HepG2 (cell line): Measurements from ENCODE around the gene CPT1B. TPM values are rescaled to one million over a fixed set of nuclear protein-coding genes. Genes with fewer than 3 reads are reported as not detected.

Source experiments
- ARID4A ChIP-seq: sonication (generic); formaldehyde crosslinking; IDR thresholded peaks from 2 replicates; pipeline ENCODE4 v1.5.0; 2020; ENCODE audit warnings: mild to moderate bottlenecking, missing genetic modification reagents, borderline replicate concordance
- ARNT2 ChIP-seq: sonication (generic); formaldehyde crosslinking; IDR thresholded peaks from 2 replicates; pipeline ENCODE4 v1.8.0; 2022; ENCODE audit warnings: mild to moderate bottlenecking, low read depth, missing genetic modification reagents, moderate library complexity
- CREBL2 ChIP-seq: sonication (generic); formaldehyde crosslinking; IDR thresholded peaks from 2 replicates; pipeline ENCODE4 v1.8.1; 2023; ENCODE audit warnings: missing genetic modification reagents, mild to moderate bottlenecking, borderline replicate concordance
- HNRNPK ChIP-seq: fragments of 200-400 bp; formaldehyde crosslinking; IDR thresholded peaks from 2 replicates; pipeline ENCODE4 v1.6.1; 2018; ENCODE audit warnings: low read length, low read depth, moderate library complexity, mild to moderate bottlenecking; ENCODE audit not compliant: poor library complexity, severe bottlenecking
- NRL ChIP-seq: sonication (generic); formaldehyde crosslinking; IDR thresholded peaks from 2 replicates; pipeline ENCODE4 v1.5.0; 2020; ENCODE audit warnings: missing genetic modification reagents, mild to moderate bottlenecking, moderate library complexity, borderline replicate concordance
- POLR2G ChIP-seq: fragments of 200-400 bp; formaldehyde crosslinking; IDR thresholded peaks from 2 replicates; pipeline ENCODE4 v1.6.1; 2018; ENCODE audit warnings: mild to moderate bottlenecking, low read depth, low read length, moderate library complexity
- RBAK ChIP-seq: sonication (generic); formaldehyde crosslinking; IDR thresholded peaks from 2 replicates; pipeline ENCODE4 v1.5.1; 2020; ENCODE audit warnings: mild to moderate bottlenecking, missing genetic modification reagents
- RFXAP ChIP-seq: sonication (generic); formaldehyde crosslinking; IDR thresholded peaks from 2 replicates; pipeline ENCODE4 v1.4.0; 2020; ENCODE audit warnings: missing genetic modification reagents, borderline replicate concordance
- SAP130 ChIP-seq: IDR thresholded peaks from 2 replicates; pipeline ENCODE4 v1.6.1; 2016; ENCODE audit warnings: low read depth
- TCF12 ChIP-seq, 2 experiments: fragments of 450-650 bp in 1 of 2; sonication (generic) in 1 of 2; formaldehyde crosslinking in 1 of 2; IDR thresholded peaks; 2 replicates each; pipeline versions ENCODE4 v1.6.1 to v1.8.0; 2017 to 2022; ENCODE audit warnings: antibody characterized with exemption in 1 of 2, mild to moderate bottlenecking in 1 of 2, missing genetic modification reagents in 1 of 2, moderate library complexity in 1 of 2
- THAP11 ChIP-seq: IDR thresholded peaks from 2 replicates; pipeline ENCODE4 v1.6.1; 2016; ENCODE audit warnings: missing biosample characterization, missing genetic modification reagents
- ZFP90 ChIP-seq: sonication (generic); formaldehyde crosslinking; IDR thresholded peaks from 2 replicates; pipeline ENCODE4 v1.8.0; 2022; ENCODE audit warnings: missing genetic modification reagents, mild to moderate bottlenecking, inconsistent platforms, borderline replicate concordance
- ZNF18 ChIP-seq: sonication (generic); formaldehyde crosslinking; IDR thresholded peaks from 2 replicates; pipeline ENCODE4 v1.8.0; 2022; ENCODE audit warnings: mild to moderate bottlenecking, missing genetic modification reagents; ENCODE audit not compliant: insufficient replicate concordance
- polyA plus RNA-seq, 8 experiments: library from polyadenylated mRNA; depleted of rRNA in 3 of 8; stranded (reverse) in 7 of 8; unstranded in 1 of 8; fragments of >200 nt; fragmentation: Illumina TruSeq in 4 of 8; extraction: Trizol in 4 of 8; gene quantifications; 2 replicates each; pipeline versions ENCODE4 v1.2.1 to v1.2.3, GENCODE V29; 2011 to 2016; ENCODE audit warnings: low read depth in 4 of 8, missing spikeins in 1 of 8, mixed read lengths in 1 of 8; ENCODE audit not compliant: insufficient read depth in 1 of 8
- total RNA-seq, 5 experiments: library from RNA; depleted of rRNA; stranded (reverse); fragments of >200 nt; fragmentation: Illumina TruSeq; extraction: Trizol; gene quantifications; 2 replicates each; pipeline ENCODE4 v1.2.3, GENCODE V29; 2016; ENCODE audit warnings: low read depth in 1 of 5
- TF ChIP-seq, protein P1 (sequence below): sonication (generic); formaldehyde crosslinking; IDR thresholded peaks from 2 replicates; pipeline ENCODE4 v1.4.0; 2020; ENCODE audit warnings: missing genetic modification reagents
- TF ChIP-seq, protein P2 (sequence below): sonication (generic); formaldehyde crosslinking; conservative IDR thresholded peaks from 2 replicates; pipeline ENCODE4 v1.8.0; 2022; ENCODE audit warnings: low read depth, missing genetic modification reagents

CPT1B gene
- total and polyA plus RNA-seq, 2 of the 13 experiments (the other 11 are each of a cell fraction or from before 2014, with no cell fraction given): 9.2 to 19.5 TPM

DNA sequence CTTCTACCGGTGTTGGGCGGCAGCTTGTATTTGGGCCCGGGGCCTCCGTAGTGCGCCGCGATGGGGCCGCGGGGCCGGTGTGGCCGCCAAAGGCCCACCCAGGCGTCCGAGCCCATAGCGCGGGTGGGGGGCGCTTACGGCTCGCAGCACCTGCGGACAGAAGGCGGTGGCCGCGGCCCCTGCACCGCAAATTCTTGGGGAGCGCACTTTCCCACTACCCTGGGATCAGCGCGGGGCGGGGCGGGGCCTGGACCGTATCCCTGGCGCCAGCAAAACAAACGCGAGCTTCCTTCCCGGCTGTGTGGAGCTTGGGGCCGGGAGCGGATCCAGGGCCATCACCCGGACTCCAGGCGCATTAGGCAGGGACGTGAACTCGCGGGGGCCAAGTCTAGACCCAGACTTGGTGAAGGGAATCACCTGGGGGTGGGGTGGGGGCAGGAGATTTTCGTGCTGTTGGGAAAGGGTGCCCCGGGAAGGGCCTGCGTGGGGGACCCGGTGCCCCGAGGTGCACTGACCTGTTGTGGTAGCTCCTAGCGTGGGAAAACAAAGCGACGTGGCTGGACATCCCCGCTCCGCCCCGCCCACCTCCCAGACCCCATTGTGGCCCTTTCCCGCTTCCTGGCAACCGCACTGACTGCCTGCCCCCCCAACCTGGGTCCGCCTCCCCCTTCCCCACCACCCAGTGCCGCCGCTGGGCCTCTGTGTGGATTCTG is 46.1 kb downstream of the CPT1B start (continued):
- peak; percentile 51; the same call in 1 of the 2 replicates for TF ChIP-seq ARID4A (CRISPR knock-in tag)
- TF ChIP-seq RBAK (CRISPR knock-in tag): no peak
- peak; percentile 5; the same call in 1 of the 2 replicates for TF ChIP-seq THAP11 (CRISPR knock-in tag)
- TF ChIP-seq HNRNPK: peak; percentile 67
- TF ChIP-seq RFXAP (CRISPR knock-in tag): no peak
- TF ChIP-seq ZNF18: peak; percentile 28
- TF ChIP-seq NRL: peak; percentile 49; the same call in 1 of the 2 replicates
- peak; percentile 21; the same call in 1 of the 2 replicates for TF ChIP-seq POLR2G
- TF ChIP-seq CREBL2 (CRISPR knock-in tag): no peak
- peak; percentile 23; the same call in 1 of the 2 replicates for TF ChIP-seq SAP130
- TF ChIP-seq ZFP90 (CRISPR knock-in tag): peak; percentile 50; the same call in 1 of the 2 replicates
- TF ChIP-seq, protein P1, sequence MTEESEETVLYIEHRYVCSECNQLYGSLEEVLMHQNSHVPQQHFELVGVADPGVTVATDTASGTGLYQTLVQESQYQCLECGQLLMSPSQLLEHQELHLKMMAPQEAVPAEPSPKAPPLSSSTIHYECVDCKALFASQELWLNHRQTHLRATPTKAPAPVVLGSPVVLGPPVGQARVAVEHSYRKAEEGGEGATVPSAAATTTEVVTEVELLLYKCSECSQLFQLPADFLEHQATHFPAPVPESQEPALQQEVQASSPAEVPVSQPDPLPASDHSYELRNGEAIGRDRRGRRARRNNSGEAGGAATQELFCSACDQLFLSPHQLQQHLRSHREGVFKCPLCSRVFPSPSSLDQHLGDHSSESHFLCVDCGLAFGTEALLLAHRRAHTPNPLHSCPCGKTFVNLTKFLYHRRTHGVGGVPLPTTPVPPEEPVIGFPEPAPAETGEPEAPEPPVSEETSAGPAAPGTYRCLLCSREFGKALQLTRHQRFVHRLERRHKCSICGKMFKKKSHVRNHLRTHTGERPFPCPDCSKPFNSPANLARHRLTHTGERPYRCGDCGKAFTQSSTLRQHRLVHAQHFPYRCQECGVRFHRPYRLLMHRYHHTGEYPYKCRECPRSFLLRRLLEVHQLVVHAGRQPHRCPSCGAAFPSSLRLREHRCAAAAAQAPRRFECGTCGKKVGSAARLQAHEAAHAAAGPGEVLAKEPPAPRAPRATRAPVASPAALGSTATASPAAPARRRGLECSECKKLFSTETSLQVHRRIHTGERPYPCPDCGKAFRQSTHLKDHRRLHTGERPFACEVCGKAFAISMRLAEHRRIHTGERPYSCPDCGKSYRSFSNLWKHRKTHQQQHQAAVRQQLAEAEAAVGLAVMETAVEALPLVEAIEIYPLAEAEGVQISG (CRISPR knock-in tag): peak; percentile 16; the same call in 1 of the 2 replicates
- TF ChIP-seq TCF12 (IDR thresholded peaks at IDR 0.05): no peak
- TF ChIP-seq TCF12 (CRISPR knock-in tag; IDR thresholded peaks at IDR 0.05): no peak
- TF ChIP-seq, protein P2, sequence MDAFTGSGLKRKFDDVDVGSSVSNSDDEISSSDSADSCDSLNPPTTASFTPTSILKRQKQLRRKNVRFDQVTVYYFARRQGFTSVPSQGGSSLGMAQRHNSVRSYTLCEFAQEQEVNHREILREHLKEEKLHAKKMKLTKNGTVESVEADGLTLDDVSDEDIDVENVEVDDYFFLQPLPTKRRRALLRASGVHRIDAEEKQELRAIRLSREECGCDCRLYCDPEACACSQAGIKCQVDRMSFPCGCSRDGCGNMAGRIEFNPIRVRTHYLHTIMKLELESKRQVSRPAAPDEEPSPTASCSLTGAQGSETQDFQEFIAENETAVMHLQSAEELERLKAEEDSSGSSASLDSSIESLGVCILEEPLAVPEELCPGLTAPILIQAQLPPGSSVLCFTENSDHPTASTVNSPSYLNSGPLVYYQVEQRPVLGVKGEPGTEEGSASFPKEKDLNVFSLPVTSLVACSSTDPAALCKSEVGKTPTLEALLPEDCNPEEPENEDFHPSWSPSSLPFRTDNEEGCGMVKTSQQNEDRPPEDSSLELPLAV (CRISPR knock-in tag): no peak
- peak; percentile 24; the same call in 1 of the 2 replicates for TF ChIP-seq ARNT2 (CRISPR knock-in tag)
